Measurements from ENCODE around the gene SORCS2.

GRCh38 chr4:7459471-7459870 lies 267.1 kb downstream of the SORCS2 start:
- TF ChIP-seq POLR2A (IDR thresholded peaks at IDR 0.05): no peak
- no peak for TF ChIP-seq CTCF (IDR thresholded peaks at IDR 0.05)
- no peak for TF ChIP-seq POLR2AphosphoS5 (IDR thresholded peaks at IDR 0.05)
